ENCODE results near the gene ATP6V1F.

ATP6V1F gene

GRCh38 chr7:128849804-128850490 lies 12.7 kb upstream of the ATP6V1F start:
- DNase-seq (ENCODE audit: low spot score): no peak

GRCh38 chr7:128852537-128853254 lies 10.0 kb upstream of the ATP6V1F start:
- no peak for DNase-seq (ENCODE audit: low spot score)

More at GRCh38 chr7:128849804-128850490, 12.7 kb upstream of the ATP6V1F start:
- H3K27ac Mint-ChIP-seq: no peak overlapping the region
- no peak overlapping the region for H3K4me3 Mint-ChIP-seq
- no peaks in the 10 kb centered on the region for H3K9me3 Mint-ChIP-seq
- H3K36me3 Mint-ChIP-seq (ENCODE audit: low read depth): no peaks in the 10 kb centered on the region
- no peaks in the 10 kb centered on the region for H3K4me1 Mint-ChIP-seq (ENCODE audit: low read depth)
- H3K27me3 Mint-ChIP-seq (ENCODE audit: low read depth): no peaks in the 10 kb centered on the region

GRCh38 chr7:128853799-128854198 lies 8.9 kb upstream of the ATP6V1F start:
- Mint-ChIP-seq H3K36me3 (ENCODE audit: low read depth) (no peaks in the 10 kb centered on the region), H3K9me3 (no peaks in the 10 kb centered on the region), H3K4me1 (ENCODE audit: low read depth) (no peaks in the 10 kb centered on the region), H3K27me3 (ENCODE audit: low read depth) (no peaks in the 10 kb centered on the region), H3K27ac (no peak overlapping the region), H3K4me3 (no peak overlapping the region)
- no peak for DNase-seq (ENCODE audit: low spot score)

More at GRCh38 chr7:128852537-128853254, 10.0 kb upstream of the ATP6V1F start:
- Mint-ChIP-seq H3K9me3 (no peaks in the 10 kb centered on the region), H3K4me1 (ENCODE audit: low read depth) (no peaks in the 10 kb centered on the region), H3K27ac (no peak overlapping the region), H3K36me3 (ENCODE audit: low read depth) (no peaks in the 10 kb centered on the region), H3K27me3 (ENCODE audit: low read depth) (no peaks in the 10 kb centered on the region), H3K4me3 (no peak overlapping the region)

- Mint-ChIP-seq H3K36me3 (ENCODE audit: low read depth) (no peaks in the 10 kb centered on the region), H3K4me1 (ENCODE audit: low read depth) (no peaks in the 10 kb centered on the region), H3K27me3 (ENCODE audit: low read depth) (no peaks in the 10 kb centered on the region), H3K27ac (no peak overlapping the region), H3K9me3 (no peaks in the 10 kb centered on the region), H3K4me3 (no peak overlapping the region)
- DNase-seq (ENCODE audit: low spot score): no peak
Measured at GRCh38 chr7:128854396-128854795, 8.3 kb upstream of the ATP6V1F start.

GRCh38 chr7:128855559-128855958 lies 7.1 kb upstream of the ATP6V1F start:
- Mint-ChIP-seq H3K27ac (no peak overlapping the region), H3K4me1 (ENCODE audit: low read depth) (peaks cover 4% of the 10 kb centered on the region), H3K9me3 (no peaks in the 10 kb centered on the region), H3K4me3 (no peak overlapping the region), H3K27me3 (ENCODE audit: low read depth) (no peaks in the 10 kb centered on the region), H3K36me3 (ENCODE audit: low read depth) (no peaks in the 10 kb centered on the region)
- DNase-seq (ENCODE audit: low spot score): no peak

- Mint-ChIP-seq H3K4me3 (no peak overlapping the region), H3K9me3 (no peaks in the 10 kb centered on the region), H3K27ac (no peak overlapping the region), H3K27me3 (ENCODE audit: low read depth) (no peaks in the 10 kb centered on the region), H3K36me3 (ENCODE audit: low read depth) (no peaks in the 10 kb centered on the region), H3K4me1 (ENCODE audit: low read depth) (peaks cover 4% of the 10 kb centered on the region)
- no peak for DNase-seq (ENCODE audit: low spot score)
Measured at GRCh38 chr7:128856001-128856718, 6.5 kb upstream of the ATP6V1F start.

GRCh38 chr7:128858380-128859231 lies 4.0 kb upstream of the ATP6V1F start:
- Mint-ChIP-seq H3K27me3 (ENCODE audit: low read depth) (no peaks in the 10 kb centered on the region), H3K9me3 (no peaks in the 10 kb centered on the region), H3K27ac (no peak overlapping the region), H3K4me1 (ENCODE audit: low read depth) (peaks cover 11% of the 10 kb centered on the region), H3K4me3 (no peak overlapping the region), H3K36me3 (ENCODE audit: low read depth) (no peaks in the 10 kb centered on the region)
- DNase-seq (ENCODE audit: low spot score): no peak

GRCh38 chr7:128859232-128860157 lies 3.2 kb upstream of the ATP6V1F start:
- Mint-ChIP-seq H3K36me3 (ENCODE audit: low read depth) (no peaks in the 10 kb centered on the region), H3K4me3 (no peak overlapping the region), H3K27me3 (ENCODE audit: low read depth) (no peaks in the 10 kb centered on the region), H3K27ac (peak overlapping the region; percentile 23), H3K4me1 (ENCODE audit: low read depth) (peaks cover 14% of the 10 kb centered on the region), H3K9me3 (no peaks in the 10 kb centered on the region)
- no peak for DNase-seq (ENCODE audit: low spot score)

GRCh38 chr7:128860158-128861073 lies 2.2 kb upstream of the ATP6V1F start:
- no peak for DNase-seq (ENCODE audit: low spot score)
- Mint-ChIP-seq H3K27ac (peak overlapping the region; percentile 23), H3K9me3 (no peaks in the 10 kb centered on the region)

GRCh38 chr7:128861957-128862570 lies 592 bp upstream of the ATP6V1F start:
- peaks cover 13% of the 10 kb centered on the region for H3K36me3 Mint-ChIP-seq (ENCODE audit: low read depth)
- no peaks in the 10 kb centered on the region for H3K9me3 Mint-ChIP-seq
- H3K27me3 Mint-ChIP-seq (ENCODE audit: low read depth): no peaks in the 10 kb centered on the region
- peaks cover 14% of the 10 kb centered on the region for H3K4me1 Mint-ChIP-seq (ENCODE audit: low read depth)
- H3K4me3 Mint-ChIP-seq: peak overlapping the region; percentile 98
- no peak for DNase-seq (ENCODE audit: low spot score)
- peak overlapping the region; percentile 97 for H3K27ac Mint-ChIP-seq

More at GRCh38 chr7:128860158-128861073, 2.2 kb upstream of the ATP6V1F start:
- Mint-ChIP-seq H3K27me3 (ENCODE audit: low read depth) (no peaks in the 10 kb centered on the region), H3K4me1 (ENCODE audit: low read depth) (peaks cover 14% of the 10 kb centered on the region), H3K36me3 (ENCODE audit: low read depth) (peaks cover 3% of the 10 kb centered on the region), H3K4me3 (no peak overlapping the region)

GRCh38 chr7:128863433-128863989 lies 855 bp downstream of the ATP6V1F start:
- H3K4me3 Mint-ChIP-seq: peak overlapping the region; percentile 98
- H3K4me1 Mint-ChIP-seq (ENCODE audit: low read depth): peaks cover 14% of the 10 kb centered on the region
- H3K36me3 Mint-ChIP-seq (ENCODE audit: low read depth): peaks cover 18% of the 10 kb centered on the region
- H3K27me3 Mint-ChIP-seq (ENCODE audit: low read depth): no peaks in the 10 kb centered on the region
- H3K9me3 Mint-ChIP-seq: no peaks in the 10 kb centered on the region
- DNase-seq (ENCODE audit: low spot score): peak; percentile 38
- peak overlapping the region; percentile 97 for H3K27ac Mint-ChIP-seq
